H1 (cell line): ENCODE measurements around the gene RAB3D.
"Not testable (repeated sequence)": the region's sequence is repeated elsewhere in the genome, so short reads cannot be mapped to it uniquely, and the experiment has no call there.

Experiments
- CEBPB ChIP-seq: IDR thresholded peaks from 2 replicates; pipeline ENCODE4 v1.6.1; 2012; ENCODE audit warnings: low read depth, low read length
- EZH2 ChIP-seq: fragments of 200-600 bp; sonication (generic); IDR thresholded peaks from 2 replicates; pipeline ENCODE4 v1.7.1; 2012; ENCODE audit warnings: low read depth, mild to moderate bottlenecking, moderate library complexity, low read length, inconsistent platforms; ENCODE audit not compliant: severe bottlenecking
- JUND ChIP-seq: IDR thresholded peaks from 2 replicates; pipeline ENCODE4 v1.6.1; 2011; ENCODE audit warnings: mild to moderate bottlenecking, improper control_type of control experiment, low read length
- KDM4A ChIP-seq: IDR thresholded peaks from one replicate; pipeline ENCODE4 v1.7.1; 2012; ENCODE audit warnings: low read depth, mild to moderate bottlenecking, moderate library complexity, low read length, inconsistent platforms; ENCODE audit not compliant: severe bottlenecking
- MAFK ChIP-seq: IDR thresholded peaks from 2 replicates; pipeline ENCODE4 v1.6.1; 2012; ENCODE audit warnings: low read depth, mild to moderate bottlenecking, improper control_type of control experiment, low read length
- POLR2A ChIP-seq, 2 experiments: IDR thresholded peaks; 1 replicate in 1 of 2; 2 replicates in 1 of 2; pipeline ENCODE4 v1.6.1; 2011; ENCODE audit warnings: low read depth in 2 of 2, low read length in 2 of 2, mild to moderate bottlenecking in 2 of 2; ENCODE audit errors: control extremely low read depth in 1 of 2
- POLR2AphosphoS5 ChIP-seq: IDR thresholded peaks from 2 replicates; pipeline ENCODE4 v1.6.1; 2011; ENCODE audit warnings: low read depth, low read length
- RAD21 ChIP-seq, 2 experiments: IDR thresholded peaks in 1 of 2; conservative IDR thresholded peaks in 1 of 2; 2 replicates each; pipeline ENCODE4 v1.6.1; 2011; ENCODE audit warnings: low read depth in 2 of 2, low read length in 2 of 2, improper control_type of control experiment in 1 of 2, inconsistent platforms in 1 of 2, mild to moderate bottlenecking in 1 of 2, moderate library complexity in 1 of 2
- RNF2 ChIP-seq: fragments of 200-900, 300-1000 bp; sonication (generic); IDR thresholded peaks from 2 replicates; pipeline ENCODE4 v1.7.1; 2016; ENCODE audit warnings: borderline replicate concordance, low read depth, mild to moderate bottlenecking, antibody characterized with exemption, low read length; ENCODE audit not compliant: poor library complexity, severe bottlenecking; ENCODE audit errors: missing control alignments
- SIN3A ChIP-seq, 2 experiments: IDR thresholded peaks in 1 of 2; conservative IDR thresholded peaks in 1 of 2; 2 replicates each; pipeline ENCODE4 v1.6.1; 2011 to 2012; ENCODE audit warnings: low read length in 2 of 2, improper control_type of control experiment in 1 of 2, low read depth in 1 of 2, mild to moderate bottlenecking in 1 of 2
- SUZ12 ChIP-seq: fragments of 200-600 bp; sonication (generic); IDR thresholded peaks from 2 replicates; pipeline ENCODE4 v1.6.1; 2012; ENCODE audit warnings: mild to moderate bottlenecking, inconsistent platforms, low read length, moderate library complexity, mixed read lengths
- TF ChIP-seq, protein P1 (sequence below), 3 experiments: IDR thresholded peaks; 1 replicate in 2 of 3; 2 replicates in 1 of 3; pipeline versions ENCODE4 v1.5.1 to v1.6.1; 2011; ENCODE audit warnings: low read length in 3 of 3, mild to moderate bottlenecking in 3 of 3, inconsistent platforms in 2 of 3, low read depth in 1 of 3, moderate library complexity in 1 of 3; ENCODE audit not compliant: insufficient read depth in 1 of 3; ENCODE audit errors: control extremely low read depth in 1 of 3
- TF ChIP-seq, protein P2 (sequence below): IDR thresholded peaks from 2 replicates; pipeline ENCODE4 v1.6.1; 2012; ENCODE audit warnings: low read length, inconsistent platforms

DNA sequence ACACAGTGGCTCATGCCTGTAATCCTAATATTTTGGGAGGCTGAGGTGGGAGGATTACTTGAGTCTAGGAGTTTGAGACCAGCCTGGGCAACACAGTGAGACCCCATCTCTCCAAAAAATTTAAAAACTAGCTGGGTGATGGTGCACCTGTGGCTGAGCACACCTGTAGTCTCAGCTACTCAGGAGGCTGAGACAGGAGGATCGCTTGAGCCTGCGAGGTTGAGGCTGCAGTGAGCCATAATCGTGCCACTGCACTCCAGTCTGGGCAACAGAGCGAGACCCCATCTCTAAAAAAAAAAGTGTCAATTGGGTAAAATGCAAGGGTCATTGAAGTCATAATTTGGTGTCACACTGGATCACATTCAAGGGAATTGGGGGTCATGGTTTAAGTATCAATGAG lies 14.6 kb upstream of the RAB3D start:
- TF ChIP-seq POLR2AphosphoS5; KDM4A; MAFK; EZH2; SUZ12; RNF2; RAD21 (IDR thresholded peaks at IDR 0.05 in 1 of 2, conservative IDR thresholded peaks at IDR 0.05 in 1 of 2; ENCODE audit: low read depth in 2 of 2, low read length in 2 of 2); CEBPB; SIN3A (conservative IDR thresholded peaks at IDR 0.05 in 1 of 2, IDR thresholded peaks at IDR 0.05 in 1 of 2; ENCODE audit: low read depth in 1 of 2, low read length in 2 of 2); POLR2A (IDR thresholded peaks at IDR 0.05; ENCODE audit: control extremely low read depth in 1 of 2, low read depth in 2 of 2, low read length in 2 of 2); JUND: not testable (repeated sequence)
- TF ChIP-seq, protein P1, sequence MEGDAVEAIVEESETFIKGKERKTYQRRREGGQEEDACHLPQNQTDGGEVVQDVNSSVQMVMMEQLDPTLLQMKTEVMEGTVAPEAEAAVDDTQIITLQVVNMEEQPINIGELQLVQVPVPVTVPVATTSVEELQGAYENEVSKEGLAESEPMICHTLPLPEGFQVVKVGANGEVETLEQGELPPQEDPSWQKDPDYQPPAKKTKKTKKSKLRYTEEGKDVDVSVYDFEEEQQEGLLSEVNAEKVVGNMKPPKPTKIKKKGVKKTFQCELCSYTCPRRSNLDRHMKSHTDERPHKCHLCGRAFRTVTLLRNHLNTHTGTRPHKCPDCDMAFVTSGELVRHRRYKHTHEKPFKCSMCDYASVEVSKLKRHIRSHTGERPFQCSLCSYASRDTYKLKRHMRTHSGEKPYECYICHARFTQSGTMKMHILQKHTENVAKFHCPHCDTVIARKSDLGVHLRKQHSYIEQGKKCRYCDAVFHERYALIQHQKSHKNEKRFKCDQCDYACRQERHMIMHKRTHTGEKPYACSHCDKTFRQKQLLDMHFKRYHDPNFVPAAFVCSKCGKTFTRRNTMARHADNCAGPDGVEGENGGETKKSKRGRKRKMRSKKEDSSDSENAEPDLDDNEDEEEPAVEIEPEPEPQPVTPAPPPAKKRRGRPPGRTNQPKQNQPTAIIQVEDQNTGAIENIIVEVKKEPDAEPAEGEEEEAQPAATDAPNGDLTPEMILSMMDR (IDR thresholded peaks at IDR 0.05; ENCODE audit: control extremely low read depth in 1 of 3, insufficient read depth in 1 of 3, low read depth in 1 of 3, low read length in 3 of 3): not testable (repeated sequence)
- TF ChIP-seq, protein P2, sequence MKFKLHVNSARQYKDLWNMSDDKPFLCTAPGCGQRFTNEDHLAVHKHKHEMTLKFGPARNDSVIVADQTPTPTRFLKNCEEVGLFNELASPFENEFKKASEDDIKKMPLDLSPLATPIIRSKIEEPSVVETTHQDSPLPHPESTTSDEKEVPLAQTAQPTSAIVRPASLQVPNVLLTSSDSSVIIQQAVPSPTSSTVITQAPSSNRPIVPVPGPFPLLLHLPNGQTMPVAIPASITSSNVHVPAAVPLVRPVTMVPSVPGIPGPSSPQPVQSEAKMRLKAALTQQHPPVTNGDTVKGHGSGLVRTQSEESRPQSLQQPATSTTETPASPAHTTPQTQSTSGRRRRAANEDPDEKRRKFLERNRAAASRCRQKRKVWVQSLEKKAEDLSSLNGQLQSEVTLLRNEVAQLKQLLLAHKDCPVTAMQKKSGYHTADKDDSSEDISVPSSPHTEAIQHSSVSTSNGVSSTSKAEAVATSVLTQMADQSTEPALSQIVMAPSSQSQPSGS: not testable (repeated sequence)
